Occipital lobe (tissue), 2 donors: ENCODE data around the gene PXDC1. TPM values are rescaled to one million over a fixed set of nuclear protein-coding genes. Genes with fewer than 3 reads are reported as not detected.

Experiments used
- DNase-seq: peaks from one replicate; lab custom pipeline; 2025; lab: John Stamatoyannopoulos, UW
- total RNA-seq: library from RNA; depleted of rRNA; stranded (reverse); fragments of >200 nt; gene quantifications from one replicate; pipeline ENCODE4 v1.2.3, GENCODE V29; 2014

PXDC1 gene
- total RNA-seq, 1 donor from 2014 or later, result 11.1 TPM

DNA sequence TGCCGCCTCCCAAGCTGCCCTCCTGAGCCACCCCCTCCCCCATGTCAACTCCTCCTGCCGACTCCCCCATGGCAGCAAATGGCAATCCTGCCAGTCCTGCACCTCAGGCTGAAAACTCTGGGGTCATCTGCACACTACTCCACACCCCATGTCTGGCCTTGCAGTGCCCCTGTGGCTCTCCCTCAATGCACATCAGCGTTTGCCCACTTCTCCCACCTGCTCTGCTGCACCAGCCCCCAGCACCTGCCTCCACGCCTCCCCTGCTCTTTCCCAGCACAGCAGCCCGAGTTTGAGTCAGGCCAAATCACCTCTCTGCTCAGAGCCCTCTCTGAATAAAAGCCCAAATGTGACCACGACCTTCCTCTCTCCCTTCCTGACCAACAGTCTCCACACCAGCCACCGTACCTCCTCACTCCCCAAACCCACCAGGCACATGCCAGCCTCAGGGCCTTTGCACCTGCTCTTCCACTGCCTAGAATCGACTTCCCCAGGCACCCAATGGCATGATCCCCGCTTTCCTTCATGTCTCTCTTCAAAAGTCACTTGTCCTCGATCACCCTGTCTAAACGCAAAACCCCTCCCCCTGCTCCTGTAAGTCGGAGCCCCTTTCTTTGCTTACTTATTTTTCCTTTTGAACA, 4.3 kb downstream of the PXDC1 start:
- no peak for DNase-seq

GRCh38 chr6:3746696-3747095, 4.8 kb downstream of the PXDC1 start:
- DNase-seq, result no peak

- DNase-seq, result no peak
These were observed 5.3 kb downstream of the PXDC1 start for GRCh38 chr6:3746119-3746691.

DNA sequence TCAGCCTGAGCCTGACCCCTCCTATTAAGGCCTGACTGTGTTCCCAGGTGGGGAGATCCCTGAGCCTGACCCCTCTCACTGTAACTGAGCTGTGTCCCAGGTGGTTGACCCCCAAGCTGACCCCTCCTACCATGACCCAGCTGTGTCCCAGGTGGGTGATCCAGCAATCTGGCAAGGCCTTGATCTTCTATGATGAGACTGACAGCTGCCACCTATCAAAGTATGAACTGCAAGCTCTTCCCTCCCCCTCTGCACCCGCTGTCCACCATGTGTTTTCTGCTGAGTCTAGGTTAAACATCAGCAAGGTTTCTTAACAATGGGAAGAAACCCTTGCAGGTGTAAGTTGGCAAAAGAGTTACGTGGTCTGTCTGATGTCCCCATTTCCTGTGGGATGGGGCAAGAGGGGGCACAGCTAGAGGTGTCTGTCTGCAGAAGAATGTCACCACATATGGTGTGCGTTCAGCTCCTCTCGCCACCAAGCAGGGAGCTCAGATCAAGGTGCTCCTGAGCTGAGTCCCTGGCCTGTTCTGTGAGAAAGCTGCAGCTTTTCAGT, 5.9 kb downstream of the PXDC1 start:
- DNase-seq, result no peak

- DNase-seq, result no peak
These were observed 6.5 kb downstream of the PXDC1 start for GRCh38 chr6:3744901-3745470.

DNA sequence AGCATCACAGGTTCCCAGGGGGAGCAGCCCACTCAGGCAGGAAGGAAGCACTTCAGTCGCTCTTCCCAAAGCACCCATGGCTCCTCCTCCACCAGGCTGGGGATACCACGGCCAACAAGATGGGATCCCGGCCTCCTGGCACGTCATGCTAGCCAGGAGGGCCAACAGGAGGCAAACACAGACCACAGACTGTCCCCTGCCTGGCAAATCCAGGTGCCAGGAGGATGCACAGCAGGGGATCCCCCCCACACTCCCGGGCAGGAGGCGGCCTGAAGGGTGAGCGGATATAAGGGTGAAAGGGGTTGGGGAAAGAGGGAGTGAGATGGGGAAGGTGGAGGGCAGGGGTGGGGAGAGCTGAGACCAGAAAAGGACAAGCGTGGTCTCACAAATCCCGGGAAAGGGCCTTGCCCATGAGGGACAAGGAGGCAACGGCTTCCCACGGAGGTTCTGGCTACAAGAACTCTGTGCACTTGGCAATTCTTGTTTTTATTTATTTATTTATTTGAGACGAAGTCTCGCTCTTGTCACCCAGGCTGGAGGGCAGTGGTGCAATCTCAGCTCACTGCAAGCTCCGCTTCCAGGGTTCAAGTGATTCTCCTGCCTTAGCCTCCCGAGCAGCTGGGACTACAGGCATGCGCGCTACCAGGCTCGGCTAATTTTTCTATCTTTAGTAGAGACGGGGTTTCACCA, 7.2 kb downstream of the PXDC1 start:
- DNase-seq, result no peak

GRCh38 chr6:3743541-3743940, 8.0 kb downstream of the PXDC1 start:
- no peak for DNase-seq

GRCh38 chr6:3742426-3743344, 8.8 kb downstream of the PXDC1 start:
- DNase-seq, result peak; percentile 60

GRCh38 chr6:3742076-3742425, 9.5 kb downstream of the PXDC1 start:
- DNase-seq, result no peak

- DNase-seq, result no peak
These were observed 10.0 kb downstream of the PXDC1 start for GRCh38 chr6:3741477-3741871.

- no peak for DNase-seq
These were observed 10.7 kb downstream of the PXDC1 start for GRCh38 chr6:3740551-3741476.

- DNase-seq, result no peak
These were observed 12.1 kb downstream of the PXDC1 start for GRCh38 chr6:3739311-3739897.

DNA sequence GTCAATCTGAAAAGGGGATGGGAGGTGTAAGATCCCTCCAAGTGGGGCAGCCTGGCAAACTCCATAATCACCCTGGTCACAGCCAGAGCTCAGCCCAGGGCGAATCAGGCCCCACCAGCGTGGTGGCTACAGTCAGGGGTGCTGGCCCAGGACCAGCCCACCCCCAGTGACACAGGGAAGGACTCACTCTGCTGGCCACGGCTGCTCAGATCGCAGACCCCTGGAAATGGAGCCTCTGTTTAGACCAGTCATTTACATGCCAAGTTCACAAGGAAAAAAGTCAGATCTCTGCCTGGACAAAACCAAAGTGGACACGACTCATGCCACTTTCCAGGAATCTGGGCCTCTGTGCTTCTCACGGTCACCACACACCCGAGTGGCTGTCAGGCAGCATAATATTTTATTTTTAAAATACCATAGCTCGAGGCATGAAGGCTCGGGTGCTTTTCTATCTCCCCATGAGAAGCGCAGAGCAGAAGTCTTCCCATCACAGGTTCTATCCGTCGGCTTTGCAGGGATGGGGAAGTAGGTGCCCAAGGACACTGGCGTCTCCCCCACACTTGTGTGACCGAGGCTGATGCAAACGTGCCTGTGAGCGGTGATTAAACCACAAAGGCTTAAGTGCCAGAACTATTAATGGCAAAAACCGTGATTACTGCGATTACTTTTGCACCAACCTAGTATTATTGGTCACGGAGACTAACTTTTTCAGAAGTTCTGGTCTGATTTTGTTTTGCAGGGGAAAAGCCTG, 13.0 kb downstream of the PXDC1 start:
- no peak for DNase-seq

GRCh38 chr6:3737831-3738210, 13.7 kb downstream of the PXDC1 start:
- DNase-seq, result no peak

DNA sequence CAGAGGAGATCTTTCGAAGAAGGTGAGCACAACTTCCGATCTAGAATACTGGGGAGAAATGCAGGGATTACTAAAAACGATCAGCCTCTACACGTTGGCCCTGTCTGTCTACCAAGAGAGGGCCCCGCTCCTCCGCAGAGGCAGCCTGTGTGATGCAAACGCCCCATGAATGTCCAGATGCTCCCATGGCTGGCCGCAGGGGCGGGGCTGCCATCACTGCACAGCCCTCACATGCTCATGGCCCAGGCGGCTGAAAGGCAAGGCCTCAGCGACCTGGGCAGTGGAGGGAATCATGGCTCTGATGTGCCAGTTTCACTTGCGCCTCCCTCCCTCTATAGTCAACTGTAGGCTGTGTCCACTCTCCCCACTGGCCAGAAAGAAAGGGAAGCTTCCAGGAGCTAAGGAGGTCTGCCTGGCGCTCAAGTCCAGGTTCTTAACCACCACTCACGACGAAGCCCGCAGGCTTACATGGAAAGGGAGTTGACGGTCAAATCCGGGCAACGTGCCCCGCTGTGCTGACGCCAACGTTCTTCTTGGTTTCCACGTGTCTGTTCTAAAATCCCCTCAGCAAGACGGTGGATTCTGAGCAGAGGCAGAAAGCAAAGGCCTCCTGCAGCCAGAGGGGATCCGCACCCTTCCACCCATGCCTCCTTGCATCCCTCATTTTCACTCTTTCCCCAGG, 14.2 kb downstream of the PXDC1 start:
- no peak for DNase-seq

DNA sequence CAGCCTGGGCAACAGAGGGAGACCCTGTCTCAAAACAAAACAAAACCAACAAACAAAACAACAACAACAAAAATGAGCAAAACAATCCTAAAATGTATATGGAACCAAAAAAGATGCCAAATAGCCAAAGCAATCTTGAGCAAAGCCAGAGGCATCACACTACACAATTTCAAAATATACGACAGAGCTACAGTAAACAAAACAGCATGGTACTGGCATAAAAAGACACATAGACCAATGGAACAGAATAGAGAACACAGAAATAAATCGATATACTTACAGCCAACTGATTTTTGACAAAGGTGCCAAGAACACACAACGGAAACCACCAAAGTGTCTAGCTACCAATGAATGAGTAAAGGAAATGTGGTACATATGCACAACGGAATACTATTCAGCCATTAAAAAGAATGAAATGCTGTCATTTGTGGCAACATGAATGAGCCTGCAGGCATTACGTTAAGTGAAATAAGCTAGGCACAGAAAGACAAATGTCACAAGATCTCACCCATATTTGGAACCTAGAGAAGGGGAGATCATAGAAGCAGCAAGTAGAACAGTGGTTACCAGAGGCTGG, 16.4 kb downstream of the PXDC1 start:
- no peak for DNase-seq

DNA sequence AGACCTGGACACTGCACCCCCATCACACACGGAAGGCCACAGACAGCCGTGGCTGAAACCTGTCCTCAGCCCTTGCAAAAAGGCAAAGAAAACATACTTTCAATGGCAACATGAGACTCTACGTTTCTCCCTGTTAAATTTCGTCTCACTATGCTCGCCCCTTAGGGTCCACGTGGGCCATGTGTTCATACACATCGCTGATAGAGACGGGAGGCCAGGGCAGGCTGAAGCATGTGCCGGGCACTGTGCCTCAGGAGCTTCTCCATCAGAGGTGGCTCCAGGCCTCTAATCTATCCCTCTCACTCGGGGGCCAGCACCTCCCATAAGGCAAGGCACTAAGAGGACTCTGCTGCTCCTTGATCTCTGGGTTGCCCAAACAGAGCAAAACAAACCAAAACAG, 17.5 kb downstream of the PXDC1 start:
- no peak for DNase-seq

GRCh38 chr6:3733321-3733925, 18.1 kb downstream of the PXDC1 start:
- no peak for DNase-seq
